ENCODE measurements around the gene BMF. TPM values are rescaled to one million over a fixed set of nuclear protein-coding genes. Genes with fewer than 3 reads are reported as not detected.

BMF gene
- total RNA-seq, 1 experiment from 2014 or later = not detected

GRCh38 chr15:40042791-40043320, 65.8 kb downstream of the BMF start:
- CTCF ChIA-PET = interaction anchor here (0.6 to 1.6 kb wide), 6 partner anchors 18 to 232 kb away, joined by 3 to 15 read pairs (median 4); partner anchors contain the start of gene BMF

GRCh38 chr15:40040770-40041169, 67.9 kb downstream of the BMF start:
- no TSS peak for BruUV-seq (replicated peaks)
- Mint-ChIP-seq H3K27ac (ENCODE audit: low read depth, unreplicated experiment) (peak overlapping the region; percentile 97), H3K4me3 (ENCODE audit: unreplicated experiment) (no peak overlapping the region), H3K9me3 (ENCODE audit: unreplicated experiment) (no peaks in the 10 kb centered on the region), H3K27me3 (ENCODE audit: insufficient read depth, unreplicated experiment) (no peaks in the 10 kb centered on the region), H3K4me1 (ENCODE audit: insufficient read depth, unreplicated experiment) (peaks cover 16% of the 10 kb centered on the region), H3K36me3 (ENCODE audit: insufficient read depth, unreplicated experiment) (peaks cover 22% of the 10 kb centered on the region)
- CTCF ChIA-PET = interaction anchor here (0.5 to 5.2 kb wide), 7 partner anchors 64 to 238 kb away, joined by 3 to 46 read pairs (median 4); no protein-coding TSS in a partner anchor
- TF ChIP-seq CTCF (IDR thresholded peaks at IDR 0.05; ENCODE audit: unreplicated experiment) = no peak
- no peak for DNase-seq (ENCODE audit: unreplicated experiment)
- intact Hi-C loops (cut with micrococcal nuclease) = no loop called here
- POLR2A ChIA-PET = interaction anchor here (0.6 kb wide), 1 partner anchor 223 kb away, joined by 3 read pairs; no protein-coding TSS in a partner anchor

More at GRCh38 chr15:40042791-40043320, 65.8 kb downstream of the BMF start:
- BruUV-seq (replicated peaks) = no TSS peak
- DNase-seq (ENCODE audit: unreplicated experiment) = no peak
- intact Hi-C loops (cut with micrococcal nuclease) = no loop called here
- H3K36me3 Mint-ChIP-seq (ENCODE audit: insufficient read depth, unreplicated experiment) = peaks cover 8% of the 10 kb centered on the region
- H3K27ac Mint-ChIP-seq (ENCODE audit: low read depth, unreplicated experiment) = no peak overlapping the region
- H3K4me1 Mint-ChIP-seq (ENCODE audit: insufficient read depth, unreplicated experiment) = peaks cover 21% of the 10 kb centered on the region
- no peaks in the 10 kb centered on the region for H3K9me3 Mint-ChIP-seq (ENCODE audit: unreplicated experiment)
- no peaks in the 10 kb centered on the region for H3K27me3 Mint-ChIP-seq (ENCODE audit: insufficient read depth, unreplicated experiment)
- no peak for TF ChIP-seq CTCF (IDR thresholded peaks at IDR 0.05; ENCODE audit: unreplicated experiment)
- POLR2A ChIA-PET = interaction anchor here (0.6 to 1.5 kb wide), 2 partner anchors 8 to 44 kb away, joined by 4 to 5 read pairs; no protein-coding TSS in a partner anchor
- no peak overlapping the region for H3K4me3 Mint-ChIP-seq (ENCODE audit: unreplicated experiment)

GRCh38 chr15:40040293-40040635, 68.4 kb downstream of the BMF start:
- TF ChIP-seq CTCF (IDR thresholded peaks at IDR 0.05; ENCODE audit: unreplicated experiment) = no peak
- CTCF ChIA-PET = interaction anchor here (0.6 to 5.2 kb wide), 6 partner anchors 65 to 239 kb away, joined by 3 to 46 read pairs (median 3); no protein-coding TSS in a partner anchor
- POLR2A ChIA-PET = interaction anchor here (0.6 to 2.6 kb wide), 4 partner anchors 15 to 461 kb away, joined by 3 to 12 read pairs (median 3); no protein-coding TSS in a partner anchor
- Mint-ChIP-seq H3K27me3 (ENCODE audit: insufficient read depth, unreplicated experiment) (no peaks in the 10 kb centered on the region), H3K4me3 (ENCODE audit: unreplicated experiment) (peak overlapping the region; percentile 92), H3K36me3 (ENCODE audit: insufficient read depth, unreplicated experiment) (peaks cover 27% of the 10 kb centered on the region), H3K9me3 (ENCODE audit: unreplicated experiment) (no peaks in the 10 kb centered on the region), H3K4me1 (ENCODE audit: insufficient read depth, unreplicated experiment) (peaks cover 14% of the 10 kb centered on the region), H3K27ac (ENCODE audit: low read depth, unreplicated experiment) (peak overlapping the region; percentile 97)
- intact Hi-C loops (cut with micrococcal nuclease) = no loop called here
- DNase-seq (ENCODE audit: unreplicated experiment) = no peak
- no TSS peak for BruUV-seq (replicated peaks)

GRCh38 chr15:40038638-40039543, 69.8 kb downstream of the BMF start, which contains the start of gene SRP14:
SRP14 (minus strand) TSS chr15:40039181; CDS start chr15:40039116, 65 bp downstream.
- no TSS peak for BruUV-seq (replicated peaks)
- Mint-ChIP-seq H3K36me3 (ENCODE audit: insufficient read depth, unreplicated experiment) (peaks cover 40% of the 10 kb centered on the region), H3K27me3 (ENCODE audit: insufficient read depth, unreplicated experiment) (no peaks in the 10 kb centered on the region), H3K9me3 (ENCODE audit: unreplicated experiment) (no peaks in the 10 kb centered on the region), H3K4me1 (ENCODE audit: insufficient read depth, unreplicated experiment) (peaks cover 9% of the 10 kb centered on the region), H3K4me3 (ENCODE audit: unreplicated experiment) (peak within 1 kb of the TSS; percentile 92), H3K27ac (ENCODE audit: low read depth, unreplicated experiment) (peak within 1 kb of the TSS; percentile 97)
- peak; percentile 93 for DNase-seq (ENCODE audit: unreplicated experiment)
- POLR2A ChIA-PET = interaction anchor here (0.5 to 2.7 kb wide), 25 partner anchors 9 to 300 kb away, joined by 3 to 12 read pairs (median 3); partner anchors contain the start of genes BMF, EIF2AK4 and FSIP1
- CTCF ChIA-PET = interaction anchor here (0.5 to 5.2 kb wide), 10 partner anchors 11 to 456 kb away, joined by 3 to 46 read pairs (median 4); partner anchors contain the start of genes BMF and INAFM2
- no peak for TF ChIP-seq CTCF (IDR thresholded peaks at IDR 0.05; ENCODE audit: unreplicated experiment)
- intact Hi-C loops (cut with micrococcal nuclease) = loop anchor here (2.0 to 5.0 kb wide), 2 partner anchors 152 to 252 kb away; no protein-coding TSS in a partner anchor
